WTC11 (cell line): ENCODE results near the gene DIDO1. TPM values are rescaled to one million over a fixed set of nuclear protein-coding genes. Genes with fewer than 3 reads are reported as not detected.

Source experiments
- ATAC-seq: fragments of 200-7000 bp; cut with Tn5 transposase; 2 replicates; pipeline ENCODE4 v1.10.0; 2021; ENCODE audit warnings: mild to moderate bottlenecking, moderate library complexity
- CTCF ChIA-PET: fragments of 300-600 bp; sonication (Branson Sonifier 250); formaldehyde crosslinking; loops from one replicate; lab custom pipeline; 2021; ENCODE audit warnings: antibody characterized with exemption; lab: Charles Lee
- POLR2A ChIA-PET: fragments of 350-600 bp; sonication (Branson Sonifier 250); formaldehyde crosslinking; loops from one replicate; lab custom pipeline; 2021; ENCODE audit warnings: antibody characterized with exemption; lab: Charles Lee
- DNase-seq: peaks from one replicate; pipeline ENCODE4 v3.0.0; 2021; ENCODE audit warnings: low spot score
- H3K27ac Mint-ChIP-seq: 2 replicates; pipeline ENCODE4 v1.8.0; 2021; ENCODE audit warnings: mixed read lengths
- H3K27me3 Mint-ChIP-seq: 2 replicates; pipeline ENCODE4 v1.8.0; 2021; ENCODE audit warnings: low read depth, mild to moderate bottlenecking, moderate library complexity, mixed read lengths
- H3K36me3 Mint-ChIP-seq: 2 replicates; pipeline ENCODE4 v1.8.0; 2021; ENCODE audit warnings: mixed read lengths
- H3K4me1 Mint-ChIP-seq: 2 replicates; pipeline ENCODE4 v1.8.0; 2022; ENCODE audit warnings: mixed read lengths
- H3K4me3 Mint-ChIP-seq: 2 replicates; pipeline ENCODE4 v1.8.0; 2021; ENCODE audit warnings: mild to moderate bottlenecking, moderate library complexity, mixed read lengths
- H3K9me3 Mint-ChIP-seq: 2 replicates; pipeline ENCODE4 v1.8.0; 2021; ENCODE audit warnings: mixed read lengths
- AFF4 ChIP-seq: sonication (generic); formaldehyde crosslinking; IDR thresholded peaks from 2 replicates; pipeline ENCODE4 v1.8.1; 2023; ENCODE audit warnings: mild to moderate bottlenecking, missing genetic modification reagents, borderline replicate concordance
- CREB1 ChIP-seq: sonication (generic); formaldehyde crosslinking; IDR thresholded peaks from 2 replicates; pipeline ENCODE4 v1.8.0; 2023; ENCODE audit warnings: mild to moderate bottlenecking, missing genetic modification reagents
- CREM ChIP-seq: sonication (generic); formaldehyde crosslinking; IDR thresholded peaks from 2 replicates; pipeline ENCODE4 v1.8.1; 2022; ENCODE audit warnings: mild to moderate bottlenecking, missing genetic modification reagents, moderate library complexity
- CTCF ChIP-seq: fragments of 200-600 bp; IDR thresholded peaks from 2 replicates; pipeline ENCODE4 v1.8.0; 2022; ENCODE audit warnings: antibody characterized with exemption
- FOXP1 ChIP-seq: sonication (generic); formaldehyde crosslinking; IDR thresholded peaks from 2 replicates; pipeline ENCODE4 v1.8.0; 2022; ENCODE audit warnings: missing genetic modification reagents, mild to moderate bottlenecking, moderate library complexity, borderline replicate concordance
- FOXP4 ChIP-seq: sonication (generic); formaldehyde crosslinking; IDR thresholded peaks from 2 replicates; pipeline ENCODE4 v1.8.0; 2022; ENCODE audit warnings: mild to moderate bottlenecking, missing genetic modification reagents
- MXD4 ChIP-seq: fragments of 250-450 bp; sonication (Bioruptor Pico); IDR thresholded peaks from 2 replicates; pipeline ENCODE4 v1.8.0; 2021; ENCODE audit warnings: mild to moderate bottlenecking, moderate library complexity, borderline replicate concordance
- MYBL2 ChIP-seq: sonication (generic); formaldehyde crosslinking; IDR thresholded peaks from 2 replicates; pipeline ENCODE4 v1.8.1; 2023; ENCODE audit warnings: mild to moderate bottlenecking, moderate library complexity, missing genetic modification reagents
- NFYB ChIP-seq: sonication (generic); formaldehyde crosslinking; conservative IDR thresholded peaks from 2 replicates; pipeline ENCODE4 v1.8.0; 2022; ENCODE audit warnings: low read depth, missing genetic modification reagents
- NR1H2 ChIP-seq: sonication (generic); formaldehyde crosslinking; IDR thresholded peaks from 2 replicates; pipeline ENCODE4 v1.9.0; 2021; ENCODE audit warnings: mild to moderate bottlenecking, moderate library complexity, missing genetic modification reagents
- PRDM15 ChIP-seq: sonication (generic); formaldehyde crosslinking; IDR thresholded peaks from 2 replicates; pipeline ENCODE4 v1.8.0; 2022; ENCODE audit warnings: missing genetic modification reagents
- PRRX2 ChIP-seq: fragments of 250-450 bp; sonication (Bioruptor Pico); IDR thresholded peaks from 2 replicates; pipeline ENCODE4 v1.8.0; 2021; ENCODE audit warnings: mild to moderate bottlenecking
- USF1 ChIP-seq: sonication (generic); formaldehyde crosslinking; IDR thresholded peaks from 2 replicates; pipeline ENCODE4 v1.8.0; 2022; ENCODE audit warnings: mild to moderate bottlenecking, missing genetic modification reagents
- ZBTB21 ChIP-seq: sonication (generic); formaldehyde crosslinking; IDR thresholded peaks from 2 replicates; pipeline ENCODE4 v1.8.1; 2023; ENCODE audit warnings: mild to moderate bottlenecking, missing genetic modification reagents, borderline replicate concordance
- ZBTB43 ChIP-seq: sonication (generic); formaldehyde crosslinking; IDR thresholded peaks from 2 replicates; pipeline ENCODE4 v1.8.1; 2023; ENCODE audit warnings: mild to moderate bottlenecking, missing genetic modification reagents
- ZNF138 ChIP-seq: sonication (generic); formaldehyde crosslinking; conservative IDR thresholded peaks from 2 replicates; pipeline ENCODE4 v1.8.1; 2022; ENCODE audit warnings: mild to moderate bottlenecking, moderate library complexity, missing genetic modification reagents
- ZNF416 ChIP-seq: fragments of 250-450 bp; sonication (Bioruptor Pico); IDR thresholded peaks from 2 replicates; pipeline ENCODE4 v1.9.0; 2021; ENCODE audit warnings: mild to moderate bottlenecking, inconsistent platforms
- ZNF512 ChIP-seq: sonication (generic); formaldehyde crosslinking; IDR thresholded peaks from 2 replicates; pipeline ENCODE4 v1.8.1; 2022; ENCODE audit warnings: missing genetic modification reagents, borderline replicate concordance
- total RNA-seq: library from RNA; stranded (reverse); gene quantifications from 3 replicates; pipeline ENCODE4 v1.2.3, GENCODE V29; 2021

DIDO1 gene
- total RNA-seq, 1 experiment from 2014 or later: 87.3 TPM

- Mint-ChIP-seq H3K4me1 (peaks cover 8% of the 10 kb centered on the region), H3K27me3 (peaks cover 21% of the 10 kb centered on the region), H3K9me3 (no peaks in the 10 kb centered on the region), H3K27ac (no peak overlapping the region), H3K4me3 (no peak overlapping the region), H3K36me3 (no peaks in the 10 kb centered on the region)
- POLR2A ChIA-PET: no interaction called here
- no peak for TF ChIP-seq CREM
- TF ChIP-seq CTCF: no peak
- TF ChIP-seq NFYB (CRISPR knock-in tag): no peak
- TF ChIP-seq AFF4 (CRISPR knock-in tag): no peak
- no peak for TF ChIP-seq ZNF416 (CRISPR knock-in tag)
- TF ChIP-seq PRDM15 (CRISPR knock-in tag): no peak
- no peak for TF ChIP-seq FOXP1 (CRISPR knock-in tag)
- no peak for TF ChIP-seq USF1 (CRISPR knock-in tag)
- TF ChIP-seq ZBTB43 (CRISPR knock-in tag): no peak
- no peak for TF ChIP-seq ZNF138 (CRISPR knock-in tag)
- no peak for TF ChIP-seq CREB1 (CRISPR knock-in tag)
- no peak for TF ChIP-seq MXD4 (CRISPR knock-in tag)
- TF ChIP-seq NR1H2 (CRISPR knock-in tag): no peak
- TF ChIP-seq MYBL2: no peak
- TF ChIP-seq FOXP4: no peak
- no peak for TF ChIP-seq ZBTB21
- no peak for TF ChIP-seq ZNF512
- no peak for TF ChIP-seq PRRX2 (CRISPR knock-in tag)
- DNase-seq (no peak), ATAC-seq (no peak)
- CTCF ChIA-PET: no interaction called here
These were observed 42.3 kb upstream of the DIDO1 start for GRCh38 chr20:62968378-62969178.
